Smooth muscle cell (in vitro differentiated cells): ENCODE results near the gene PEX16. TPM values are rescaled to one million over a fixed set of nuclear protein-coding genes. Genes with fewer than 3 reads are reported as not detected.

ENCODE experiments used
- DNase-seq: peaks from one replicate; lab custom pipeline; 2025; ENCODE audit not compliant: unreplicated experiment; lab: John Stamatoyannopoulos, UW
- H2AFZ ChIP-seq: fragments of 200-600 bp; sonication (generic); 2 replicates; pipeline ENCODE4 v1.6.0; 2016; ENCODE audit warnings: antibody characterized with exemption, low read depth, mild to moderate bottlenecking
- H3F3A ChIP-seq: fragments of 200-600 bp; sonication (generic); 2 replicates; pipeline ENCODE4 v1.6.0; 2017; ENCODE audit warnings: antibody characterized with exemption, low read depth
- H3K27ac ChIP-seq: fragments of 200-600 bp; sonication (generic); 2 replicates; pipeline ENCODE4 v1.5.1; 2016; ENCODE audit warnings: low read depth, mild to moderate bottlenecking
- H3K27me3 ChIP-seq: fragments of 200-600 bp; sonication (generic); 2 replicates; pipeline ENCODE4 v1.6.1; 2016; ENCODE audit warnings: low read depth, mild to moderate bottlenecking
- H3K36me3 ChIP-seq: fragments of 200-600 bp; sonication (generic); 2 replicates; pipeline ENCODE4 v1.5.1; 2016; ENCODE audit warnings: low read depth
- H3K4me1 ChIP-seq: fragments of 200-600 bp; sonication (generic); 2 replicates; pipeline ENCODE4 v1.5.1; 2016; ENCODE audit warnings: low read depth
- H3K4me2 ChIP-seq: fragments of 200-600 bp; sonication (generic); 2 replicates; pipeline ENCODE4 v1.6.0; 2016; ENCODE audit warnings: mild to moderate bottlenecking
- H3K4me3 ChIP-seq: fragments of 200-600 bp; sonication (generic); 2 replicates; pipeline ENCODE4 v1.5.1; 2016; ENCODE audit warnings: mild to moderate bottlenecking
- H3K79me2 ChIP-seq: fragments of 200-600 bp; sonication (generic); 2 replicates; pipeline ENCODE4 v1.6.0; 2016; ENCODE audit warnings: low read depth, mild to moderate bottlenecking
- H3K9ac ChIP-seq: fragments of 200-600 bp; sonication (generic); 2 replicates; pipeline ENCODE4 v1.6.0; 2016; ENCODE audit warnings: low read depth
- H3K9me3 ChIP-seq: fragments of 200-600 bp; sonication (generic); replicated peaks from 2 replicates; pipeline ENCODE4 v1.5.1; 2016; ENCODE audit warnings: low read depth
- H4K20me1 ChIP-seq: fragments of 200-600 bp; sonication (generic); 2 replicates; pipeline ENCODE4 v1.6.0; 2016; ENCODE audit warnings: low read depth
- CTCF ChIP-seq: fragments of 200-600 bp; sonication (generic); IDR thresholded peaks from 2 replicates; pipeline ENCODE4 v1.5.1; 2017; ENCODE audit warnings: borderline replicate concordance, mild to moderate bottlenecking, antibody characterized with exemption; ENCODE audit not compliant: insufficient read depth, poor library complexity, severe bottlenecking
- WGBS: methylation state at CpG from one replicate; pipeline ENCODE4 v1.1.7; 2016; ENCODE audit warnings: low lambda C conversion rate; 5-methylcytosine and 5-hydroxymethylcytosine counted together
- polyA plus RNA-seq: library from polyadenylated mRNA; unstranded; fragments of >200 nt; fragmentation: Nextera tagmentation; extraction: Ambion mirVana; gene quantifications from 2 replicates; pipeline ENCODE4 v1.2.1, GENCODE V29; 2016
- total RNA-seq: library from RNA; depleted of rRNA; stranded (reverse); fragments of >200 nt; gene quantifications from 2 replicates; pipeline ENCODE4 v1.2.3, GENCODE V29; 2014

The PEX16 gene
- total and polyA plus RNA-seq, 2 experiments from 2014 or later: 10.5 to 30.2 TPM

- 94% methylated on average over 2 of the region's 2 CpGs for WGBS
- Histone ChIP-seq H3K4me1 (no peaks in the 10 kb centered on the region), H4K20me1 (no peaks in the 10 kb centered on the region), H3K36me3 (peaks cover 12% of the 10 kb centered on the region), H3K79me2 (no peaks in the 10 kb centered on the region), H3K27ac (no peak overlapping the region), H3K27me3 (no peaks in the 10 kb centered on the region), H3K9ac (no peak overlapping the region), H3K4me3 (no peak overlapping the region), H3K9me3 (no peaks in the 10 kb centered on the region), H3K4me2 (no peak overlapping the region), H3F3A (no peaks in the 10 kb centered on the region), H2AFZ (no peak overlapping the region)
- no peak for TF ChIP-seq CTCF
- DNase-seq: no peak
These were observed 22.2 kb upstream of the PEX16 start for GRCh38 chr11:45939836-45940235.

GRCh38 chr11:45937916-45938315 lies 20.2 kb upstream of the PEX16 start:
- Histone ChIP-seq H3K9ac (no peak overlapping the region), H3K79me2 (no peaks in the 10 kb centered on the region), H3K9me3 (no peaks in the 10 kb centered on the region), H3K27me3 (no peaks in the 10 kb centered on the region), H2AFZ (no peak overlapping the region), H3K36me3 (peaks cover 12% of the 10 kb centered on the region), H4K20me1 (no peaks in the 10 kb centered on the region), H3K4me3 (no peak overlapping the region), H3F3A (no peaks in the 10 kb centered on the region), H3K4me2 (no peak overlapping the region), H3K27ac (no peak overlapping the region), H3K4me1 (no peaks in the 10 kb centered on the region)
- no peak for TF ChIP-seq CTCF
- WGBS: 87% methylated on average over 10 of the region's 10 CpGs
- no peak for DNase-seq

GRCh38 chr11:45936511-45937054 lies 18.9 kb upstream of the PEX16 start:
- Histone ChIP-seq H3K4me1 (no peaks in the 10 kb centered on the region), H2AFZ (no peak overlapping the region), H3K36me3 (peaks cover 12% of the 10 kb centered on the region), H3K9me3 (no peaks in the 10 kb centered on the region), H3K27me3 (no peaks in the 10 kb centered on the region), H4K20me1 (no peaks in the 10 kb centered on the region), H3K4me2 (no peak overlapping the region), H3K4me3 (no peak overlapping the region), H3F3A (no peaks in the 10 kb centered on the region), H3K9ac (no peak overlapping the region), H3K27ac (no peak overlapping the region), H3K79me2 (no peaks in the 10 kb centered on the region)
- WGBS: 91% methylated on average over 4 of the region's 4 CpGs
- DNase-seq: no peak
- TF ChIP-seq CTCF: no peak

- Histone ChIP-seq H3K27ac (no peak overlapping the region), H4K20me1 (no peaks in the 10 kb centered on the region)
- WGBS: 97% methylated on average over 8 of the region's 8 CpGs
These were observed 17.8 kb upstream of the PEX16 start for GRCh38 chr11:45935349-45936064.

More at GRCh38 chr11:45935349-45936064, 17.8 kb upstream of the PEX16 start:
- Histone ChIP-seq H3K4me1 (no peaks in the 10 kb centered on the region), H3K4me3 (no peak overlapping the region), H3K9ac (no peak overlapping the region), H3F3A (no peaks in the 10 kb centered on the region), H3K9me3 (no peaks in the 10 kb centered on the region), H3K27me3 (no peaks in the 10 kb centered on the region), H2AFZ (no peak overlapping the region), H3K79me2 (no peaks in the 10 kb centered on the region), H3K4me2 (no peak overlapping the region), H3K36me3 (peaks cover 12% of the 10 kb centered on the region)
- DNase-seq: no peak
- no peak for TF ChIP-seq CTCF
